HG03159 (cell line): ENCODE measurements around the gene TEX48.

Experiments used
- ATAC-seq: cut with Tn5 transposase; IDR thresholded peaks from one replicate; pipeline ENCODE4 v1.9.1; 2021; ENCODE audit warnings: mild to moderate bottlenecking, moderate library complexity; ENCODE audit not compliant: unreplicated experiment

The TEX48 gene

GRCh38 chr9:114626415-114627020, 55.5 kb downstream of the TEX48 start:
- no peak for ATAC-seq

- ATAC-seq: no peak
Observed at GRCh38 chr9:114624677-114625076, 57.3 kb downstream of the TEX48 start.

GRCh38 chr9:114621975-114622609, 59.9 kb downstream of the TEX48 start:
- no peak for ATAC-seq

GRCh38 chr9:114621561-114621960, 60.4 kb downstream of the TEX48 start:
- no peak for ATAC-seq

- ATAC-seq: peak; percentile 47
Observed at GRCh38 chr9:114619191-114619761, 62.7 kb downstream of the TEX48 start.

GRCh38 chr9:114616684-114617520, 65.1 kb downstream of the TEX48 start:
- ATAC-seq: peak; percentile 59
